HG03175 (cell line): ENCODE data around the gene CILP2.

Experiments used
- ATAC-seq: cut with Tn5 transposase; IDR thresholded peaks from one replicate; pipeline ENCODE4 v1.9.1; 2021; ENCODE audit warnings: mild to moderate bottlenecking, moderate library complexity; ENCODE audit not compliant: unreplicated experiment

CILP2 gene

DNA sequence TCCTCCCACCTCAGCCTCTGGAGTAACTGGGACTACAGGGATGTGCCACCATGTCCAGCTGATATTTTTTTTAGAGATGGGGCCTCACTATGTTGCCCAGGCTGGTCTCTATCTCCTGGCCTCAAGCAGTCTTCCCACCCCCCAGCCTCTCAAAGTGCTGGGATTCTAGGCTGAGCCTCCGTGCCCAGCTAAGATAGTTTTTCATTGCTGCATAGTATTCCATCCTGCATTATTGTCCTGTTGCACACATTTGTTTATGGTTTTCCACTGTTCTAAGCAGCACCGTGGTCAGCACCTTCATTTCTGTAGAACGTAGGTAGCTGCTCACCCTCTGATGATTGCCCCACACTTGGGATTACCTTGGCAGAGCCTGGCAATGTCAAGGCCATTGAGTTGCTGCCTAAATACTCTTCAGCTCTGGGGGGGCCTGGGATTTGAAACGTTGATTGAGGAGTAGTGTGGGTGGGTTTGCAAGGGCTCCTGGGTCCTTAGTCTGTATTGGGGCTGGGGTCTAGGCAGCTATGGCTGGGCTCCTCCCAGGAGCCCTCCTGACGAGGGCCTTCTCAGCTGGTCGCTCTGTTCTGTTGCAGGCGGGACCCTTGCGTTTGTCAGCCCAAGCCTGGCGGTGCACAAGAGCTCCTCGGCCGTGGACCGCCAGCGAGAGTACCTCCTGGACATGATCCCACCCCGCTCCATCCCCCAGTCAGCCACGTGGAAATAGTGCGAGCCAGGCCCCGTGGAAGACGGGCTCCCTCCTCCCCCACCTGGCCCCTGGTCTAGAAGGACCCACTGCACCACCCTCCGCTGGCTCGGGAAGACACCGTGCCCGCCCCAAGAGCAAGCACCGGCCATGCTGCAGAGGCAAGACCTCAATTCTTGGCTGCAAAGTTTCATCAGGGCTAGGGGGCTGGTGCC is 33.1 kb upstream of the CILP2 start:
- ATAC-seq, result no peak

GRCh38 chr19:19505669-19506326 is 32.3 kb upstream of the CILP2 start:
- no peak for ATAC-seq

- no peak for ATAC-seq
Observed at GRCh38 chr19:19506592-19506991, 31.5 kb upstream of the CILP2 start.

- no peak for ATAC-seq
Observed at GRCh38 chr19:19507354-19507753, 30.7 kb upstream of the CILP2 start.

GRCh38 chr19:19508217-19508616 is 29.8 kb upstream of the CILP2 start:
- ATAC-seq, result no peak

DNA sequence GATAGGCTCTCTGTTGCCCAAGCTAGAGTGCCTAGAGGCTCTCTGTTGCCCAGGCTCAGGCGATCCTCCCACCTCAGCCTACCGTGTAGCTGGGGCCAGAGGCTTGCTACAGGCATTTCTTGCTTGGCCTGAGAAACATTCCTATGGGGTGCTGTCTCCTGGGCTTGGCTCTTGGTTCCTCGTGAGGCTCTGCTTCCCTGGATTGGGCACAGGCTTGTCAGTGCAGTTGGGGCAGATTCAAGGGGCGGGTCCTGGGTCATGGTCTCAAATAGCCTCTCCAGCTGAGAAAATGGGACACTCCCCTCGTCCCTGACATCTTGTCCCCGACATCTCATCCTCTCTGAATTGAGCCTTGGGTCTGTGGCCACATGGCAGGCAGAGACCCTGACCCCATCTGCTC is 27.6 kb upstream of the CILP2 start:
- ATAC-seq, result no peak

- no peak for ATAC-seq
Observed at GRCh38 chr19:19513682-19514081, 24.4 kb upstream of the CILP2 start.

- no peak for ATAC-seq
Observed at GRCh38 chr19:19514215-19514657, 23.8 kb upstream of the CILP2 start.

DNA sequence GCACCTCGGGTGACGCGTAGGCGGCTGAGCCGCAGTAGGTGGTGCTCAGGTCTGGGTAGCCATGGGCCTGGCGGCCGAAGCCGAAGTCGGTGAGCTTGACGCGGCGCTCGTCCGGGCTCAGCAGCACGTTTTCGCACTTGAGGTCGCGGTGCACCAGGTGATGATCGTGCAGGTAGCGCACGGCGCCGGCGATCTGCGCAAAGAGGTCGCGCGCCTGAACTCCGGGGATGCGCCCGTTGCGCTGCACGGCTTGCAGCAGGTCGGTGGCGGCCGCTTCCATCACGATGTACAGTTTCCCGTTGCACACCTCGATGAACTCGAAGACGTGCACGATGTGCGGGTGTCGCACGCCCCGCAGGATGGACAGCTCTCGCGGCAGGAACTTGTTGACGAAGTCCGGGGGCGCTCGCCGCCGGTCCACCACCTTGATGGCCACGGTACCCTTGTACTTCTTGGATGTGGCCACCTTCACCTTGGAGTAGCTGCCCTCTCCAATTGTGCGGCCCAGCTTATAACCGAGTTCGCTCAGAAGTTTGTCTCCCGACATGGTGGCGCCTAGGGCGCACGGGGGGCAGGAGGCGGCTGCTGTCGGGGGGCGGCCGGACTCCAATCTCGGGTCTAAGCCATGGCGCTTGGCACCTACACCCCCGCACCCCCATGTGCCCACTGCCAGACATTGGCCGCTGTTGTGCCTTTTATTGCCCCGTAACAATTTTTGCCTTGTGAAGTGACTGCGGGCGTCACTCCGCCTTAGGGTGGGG is 23.0 kb upstream of the CILP2 start, which contains the start of gene TSSK6:
TSS of gene TSSK6 (minus strand) at position 668 of the 761 bp plus-strand sequence. CDS start at position 547, 121 bp downstream.
- ATAC-seq, result no peak

DNA sequence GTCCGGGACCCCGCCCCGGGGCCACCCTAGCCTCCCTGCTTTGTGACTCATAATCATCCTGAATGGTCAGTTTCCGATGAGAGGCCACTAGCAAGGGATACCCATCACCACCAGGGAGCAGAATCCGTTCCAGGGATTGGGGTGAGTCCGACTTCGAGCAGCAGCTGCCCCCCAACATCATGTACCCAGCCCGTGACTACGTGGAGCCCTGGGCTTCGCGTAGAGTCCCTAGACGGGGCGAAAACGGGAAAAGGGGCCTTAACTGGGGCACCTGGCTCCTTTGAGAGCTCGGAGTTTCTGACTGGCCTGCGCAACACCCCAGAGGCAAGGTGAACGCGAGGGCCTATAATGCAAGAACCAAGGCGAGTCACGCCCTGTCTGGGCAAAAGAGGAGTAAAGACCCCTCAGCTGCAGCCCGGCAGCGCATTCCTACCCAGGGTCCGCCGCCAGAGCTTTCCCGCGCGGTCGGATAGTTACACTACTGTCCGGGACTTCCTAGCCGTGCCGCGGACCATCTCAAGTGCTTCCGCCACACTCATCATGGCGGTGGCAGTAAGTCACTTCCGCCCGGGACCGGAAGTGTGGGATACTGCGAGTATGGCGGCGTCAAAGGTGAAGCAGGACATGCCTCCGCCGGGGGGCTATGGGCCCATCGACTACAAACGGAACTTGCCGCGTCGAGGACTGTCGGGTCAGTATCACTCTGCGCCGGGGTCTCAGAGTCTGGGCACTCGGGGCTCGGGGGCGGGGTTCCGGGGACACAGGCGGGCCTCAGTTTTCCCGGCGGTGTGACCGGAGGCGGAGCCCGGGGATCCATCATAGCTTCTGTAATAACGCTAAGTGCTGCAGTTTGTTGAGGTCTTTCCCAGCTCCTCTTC is 22.2 kb upstream of the CILP2 start, which contains the start of gene NDUFA13:
TSS of gene NDUFA13 (plus strand) at position 584 of the 878 bp plus-strand sequence. CDS start at position 598, 14 bp downstream.
- peak; percentile 85 for ATAC-seq

GRCh38 chr19:19517235-19517619 is 20.8 kb upstream of the CILP2 start:
- ATAC-seq, result no peak

DNA sequence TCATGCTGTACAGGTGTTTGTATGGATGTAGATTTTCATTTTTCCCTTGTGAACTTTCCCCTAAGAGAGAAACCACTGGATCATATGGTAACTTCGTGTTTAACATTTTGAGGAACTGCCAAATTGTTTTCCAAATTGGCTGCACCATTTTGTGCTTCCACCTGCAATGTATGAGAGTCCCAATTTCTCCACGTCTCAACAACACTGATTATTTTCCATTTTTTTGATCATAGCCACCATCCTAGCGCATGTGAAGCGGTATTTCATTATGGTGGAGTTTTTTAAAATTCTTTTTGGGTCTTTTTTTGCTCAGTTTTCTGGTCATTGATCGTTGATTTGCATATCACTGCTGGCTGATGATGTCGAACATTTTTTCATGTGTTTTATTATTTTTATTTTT is 17.1 kb upstream of the CILP2 start:
- ATAC-seq, result no peak

GRCh38 chr19:19523177-19523576 is 14.9 kb upstream of the CILP2 start:
- no peak for ATAC-seq

GRCh38 chr19:19524053-19524452 is 14.0 kb upstream of the CILP2 start:
- no peak for ATAC-seq

DNA sequence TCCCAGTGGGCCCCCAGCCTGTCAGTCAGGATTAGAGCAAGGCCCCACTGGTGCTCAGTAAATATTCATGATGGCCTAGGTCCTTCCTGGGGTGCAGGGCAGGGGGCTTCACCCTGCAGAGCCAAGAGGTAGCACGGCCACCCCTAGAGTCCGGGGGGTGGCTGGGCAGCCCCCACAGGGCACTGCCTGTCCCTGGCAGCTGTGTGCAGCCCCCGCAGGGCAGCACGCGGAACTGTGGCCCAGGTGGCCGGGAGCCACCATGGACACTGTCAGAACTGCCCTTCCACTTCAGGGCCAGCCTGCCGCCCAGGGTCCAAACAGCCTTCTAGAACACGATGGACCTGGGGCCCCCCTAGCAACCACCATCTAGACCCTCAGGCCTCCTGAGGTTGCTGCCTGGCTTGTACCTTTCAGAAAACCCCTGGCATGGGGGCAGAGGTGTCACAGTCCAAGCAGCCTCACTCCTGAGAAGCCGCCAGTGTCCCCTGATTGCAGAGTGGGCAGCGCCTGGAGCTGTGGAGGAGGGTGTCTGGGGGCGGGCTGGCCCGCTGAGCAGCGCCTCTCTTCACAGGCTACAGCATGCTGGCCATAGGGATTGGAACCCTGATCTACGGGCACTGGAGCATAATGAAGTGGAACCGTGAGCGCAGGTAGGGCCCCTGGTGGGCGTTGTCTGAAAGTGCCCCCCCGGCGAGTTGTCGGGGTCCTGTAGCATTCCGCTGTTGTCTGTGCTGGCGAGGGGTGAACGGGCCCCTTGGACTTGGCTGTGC is 12.3 kb upstream of the CILP2 start:
- no peak for ATAC-seq

DNA sequence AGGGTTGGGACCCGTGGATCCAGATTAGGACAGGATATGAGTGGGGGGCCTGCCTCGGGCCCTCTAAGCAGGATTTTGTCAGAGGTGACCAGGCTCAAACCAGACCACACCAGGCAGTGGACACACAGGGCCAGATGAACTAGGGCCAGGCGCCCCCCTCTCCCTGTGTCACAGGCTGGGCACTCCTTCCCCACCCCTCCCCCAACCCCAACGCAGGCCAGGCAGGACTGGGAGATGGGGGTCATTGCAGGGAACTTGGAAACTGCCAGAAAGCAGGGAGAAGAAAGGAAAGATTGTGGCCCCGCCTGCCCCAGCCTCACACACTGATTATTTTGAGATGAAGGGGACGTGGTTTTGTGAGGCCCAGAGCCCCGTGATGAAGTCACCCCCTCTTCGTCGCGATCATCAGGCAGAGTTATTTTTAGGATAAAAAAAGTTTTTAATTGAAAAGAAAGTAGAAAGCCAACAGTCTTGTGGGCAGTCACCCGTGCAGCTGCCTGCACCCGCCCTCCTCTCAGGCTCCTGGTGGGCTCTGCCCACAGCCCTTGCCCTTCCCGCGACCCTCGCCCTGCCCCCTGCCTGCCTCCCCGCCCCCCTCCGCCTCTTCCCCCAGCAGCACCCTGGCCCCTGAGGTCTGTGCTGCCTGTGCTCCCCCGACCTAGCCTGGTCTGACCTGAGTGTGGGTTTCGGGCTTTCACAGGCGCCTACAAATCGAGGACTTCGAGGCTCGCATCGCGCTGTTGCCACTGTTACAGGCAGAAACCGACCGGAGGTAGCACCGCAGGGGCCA is 11.3 kb upstream of the CILP2 start:
- no peak for ATAC-seq

GRCh38 chr19:19527371-19527656 is 10.8 kb upstream of the CILP2 start:
- no peak for ATAC-seq

DNA sequence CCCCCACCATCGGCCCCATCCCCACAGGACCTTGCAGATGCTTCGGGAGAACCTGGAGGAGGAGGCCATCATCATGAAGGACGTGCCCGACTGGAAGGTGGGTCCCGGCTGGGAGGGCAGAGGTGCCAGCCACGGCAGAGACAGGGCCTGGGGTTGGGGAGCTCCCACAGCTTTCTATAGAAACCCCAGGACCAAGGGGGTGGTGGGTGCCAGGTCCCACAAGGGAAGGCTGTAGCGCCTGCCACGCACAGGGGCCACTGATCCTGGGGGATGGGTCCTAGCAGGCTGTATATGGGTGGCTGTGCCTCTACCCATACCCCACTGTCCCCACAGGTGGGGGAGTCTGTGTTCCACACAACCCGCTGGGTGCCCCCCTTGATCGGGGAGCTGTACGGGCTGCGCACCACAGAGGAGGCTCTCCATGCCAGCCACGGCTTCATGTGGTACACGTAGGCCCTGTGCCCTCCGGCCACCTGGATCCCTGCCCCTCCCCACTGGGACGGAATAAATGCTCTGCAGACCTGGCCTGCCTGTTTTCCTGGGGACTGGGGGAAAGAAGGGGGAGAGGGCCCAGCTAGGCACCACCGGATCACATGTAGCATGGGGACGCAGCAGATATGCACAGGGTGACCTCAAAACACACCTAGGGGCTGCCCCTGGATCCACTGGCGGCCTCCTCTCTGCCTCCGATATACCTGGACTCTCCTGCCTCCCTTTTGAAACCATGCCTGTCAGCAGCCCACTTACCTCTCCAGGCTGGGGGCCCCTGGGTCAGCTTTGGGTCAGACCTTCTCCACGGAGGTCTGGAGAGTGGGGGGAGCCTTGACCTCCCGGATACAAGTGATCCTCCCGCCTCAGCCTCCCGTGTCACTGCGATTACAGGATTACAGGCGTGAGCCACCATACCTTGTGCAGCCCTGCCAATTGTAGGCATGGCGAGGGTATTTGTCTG is 10.1 kb upstream of the CILP2 start:
- ATAC-seq, result no peak
